ENCODE measurements around the gene DBX1.

GRCh38 chr11:20207781-20208621, 47.7 kb upstream of the DBX1 start:
- TF ChIP-seq CTCF (conservative IDR thresholded peaks at IDR 0.05; ENCODE audit: low read length) (no peak), EZH2phosphoT487 (IDR thresholded peaks at IDR 0.05; ENCODE audit: borderline replicate concordance, low read depth, low read length) (no peak)
